PC-9 (cell line): ENCODE measurements around the gene PDE10A.
"Not testable (repeated sequence)": the region's sequence is repeated elsewhere in the genome, so short reads cannot be mapped to it uniquely, and the experiment has no call there.

ENCODE experiments used
- CTCF ChIP-seq: fragments of 200-600 bp; sonication (generic); conservative IDR thresholded peaks from 2 replicates; pipeline ENCODE4 v1.6.1; 2017; ENCODE audit warnings: mixed run types, antibody characterized with exemption, mild to moderate bottlenecking, moderate library complexity
- EZH2 ChIP-seq: fragments of 200-600 bp; sonication (generic); IDR thresholded peaks from 2 replicates; pipeline ENCODE4 v1.8.0; 2017; ENCODE audit warnings: antibody characterized with exemption, low read depth

GRCh38 chr6:165592947-165593346 is 70.1 kb downstream of the PDE10A start:
- not testable (repeated sequence) for TF ChIP-seq CTCF, EZH2
